ENCODE results near the gene ICAM4. TPM values are rescaled to one million over a fixed set of nuclear protein-coding genes. Genes with fewer than 3 reads are reported as not detected.

The ICAM4 gene
- total and polyA plus RNA-seq, 2 of the 13 experiments (the other 11 are each of a cell fraction or from before 2014, with no cell fraction given), result 2.9 to 4.0 TPM

- TF ChIP-seq ZSCAN21 (CRISPR knock-in tag; IDR thresholded peaks at IDR 0.05; ENCODE audit: borderline replicate concordance) (0 out of 2 replicates have a peak, but pooled peaks have one; percentile 27), MEIS2 (CRISPR knock-in tag; IDR thresholded peaks at IDR 0.05) (0 out of 2 replicates have a peak, but pooled peaks have one; percentile 2), SRSF1 (optimal IDR thresholded peaks at IDR 0.05; ENCODE audit: low read depth, low read length) (peak; percentile 14), ZNF546 (CRISPR knock-in tag; conservative IDR thresholded peaks at IDR 0.05) (0 out of 2 replicates have a peak, but pooled peaks have one; percentile 41), ZNF639 (CRISPR knock-in tag; conservative IDR thresholded peaks at IDR 0.05) (no peak), ZNF337 (CRISPR knock-in tag; IDR thresholded peaks at IDR 0.05; ENCODE audit: borderline replicate concordance, low read depth) (no peak), POLR2A (IDR thresholded peaks at IDR 0.05; ENCODE audit: insufficient read depth in 1 of 2, low read depth in 2 of 2, low read length in 2 of 2) (no peak), ZNF670 (CRISPR knock-in tag; IDR thresholded peaks at IDR 0.05; ENCODE audit: borderline replicate concordance) (peak; percentile 18; the same call in 1 of the 2 replicates), IRF9 (CRISPR knock-in tag; IDR thresholded peaks at IDR 0.05; ENCODE audit: borderline replicate concordance) (peak; percentile 65; the same call in 1 of the 2 replicates), CREB1 (IDR thresholded peaks at IDR 0.05) (no peak), CREB1 (CRISPR knock-in tag; IDR thresholded peaks at IDR 0.05) (0 out of 2 replicates have a peak, but pooled peaks have one; percentile 66), ZBTB46 (CRISPR knock-in tag; IDR thresholded peaks at IDR 0.05; ENCODE audit: borderline replicate concordance) (no peak), ZBTB39 (CRISPR knock-in tag; IDR thresholded peaks at IDR 0.05) (0 out of 2 replicates have a peak, but pooled peaks have one; percentile 5), CHCHD3 (CRISPR knock-in tag; IDR thresholded peaks at IDR 0.05) (no peak), HMGXB4 (CRISPR knock-in tag; IDR thresholded peaks at IDR 0.05; ENCODE audit: borderline replicate concordance in 1 of 2, low read depth in 1 of 2) (0 out of 4 replicates have a peak, but pooled peaks of 1 of the 2 experiments have one; percentile 6), ZNF672 (CRISPR knock-in tag; IDR thresholded peaks at IDR 0.05) (no peak), ZNF720 (CRISPR knock-in tag; IDR thresholded peaks at IDR 0.05) (no peak), TRIM24 (CRISPR knock-in tag; IDR thresholded peaks at IDR 0.05) (no peak), ZMAT5 (CRISPR knock-in tag; IDR thresholded peaks at IDR 0.05; ENCODE audit: borderline replicate concordance, low read depth) (no peak)
Observed at GRCh38 chr19:10333758-10334587, 47.2 kb downstream of the ICAM4 start (continued).
